Epithelial cell of proximal tubule (primary cell): Measurements from ENCODE around the gene MAP3K9. TPM values are rescaled to one million over a fixed set of nuclear protein-coding genes. Genes with fewer than 3 reads are reported as not detected.

Experiments used
- DNase-seq: peaks from one replicate; pipeline ENCODE4 v3.0.0-alpha.2; 2011; ENCODE audit warnings: low read depth
- H3K4me3 ChIP-seq: 2 replicates; pipeline ENCODE4 v1.5.1; 2011; ENCODE audit warnings: low read depth, mild to moderate bottlenecking, low read length
- CTCF ChIP-seq: conservative IDR thresholded peaks from 2 replicates; pipeline ENCODE4 v1.5.1; 2012; ENCODE audit warnings: low read depth, mild to moderate bottlenecking, low read length
- total RNA-seq: library from RNA; depleted of rRNA; stranded (reverse); fragments of >200 nt; gene quantifications from 2 replicates; pipeline ENCODE4 v1.2.3, GENCODE V29; 2015

The MAP3K9 gene
- total RNA-seq, 1 donor from 2014 or later = 16.7 TPM

GRCh38 chr14:70789361-70789760, 20.0 kb downstream of the MAP3K9 start:
- no peak for TF ChIP-seq CTCF
- H3K4me3 ChIP-seq = no peak overlapping the region
- no peak for DNase-seq

GRCh38 chr14:70788898-70789297, 20.4 kb downstream of the MAP3K9 start:
- no peak for DNase-seq
- H3K4me3 ChIP-seq = no peak overlapping the region
- no peak for TF ChIP-seq CTCF

GRCh38 chr14:70785556-70785955, 23.8 kb downstream of the MAP3K9 start:
- H3K4me3 ChIP-seq = no peak overlapping the region
- peak; percentile 35 for DNase-seq
- TF ChIP-seq CTCF = no peak

GRCh38 chr14:70784886-70785285, 24.4 kb downstream of the MAP3K9 start:
- no peak for DNase-seq
- no peak overlapping the region for H3K4me3 ChIP-seq
- no peak for TF ChIP-seq CTCF

- peak; percentile 59 for DNase-seq
- TF ChIP-seq CTCF = no peak
- H3K4me3 ChIP-seq = no peak overlapping the region
Observed at GRCh38 chr14:70782361-70782760, 27.0 kb downstream of the MAP3K9 start.

GRCh38 chr14:70780396-70781075, 28.8 kb downstream of the MAP3K9 start:
- no peak for TF ChIP-seq CTCF
- no peak overlapping the region for H3K4me3 ChIP-seq
- DNase-seq = no peak

- no peak for TF ChIP-seq CTCF
- no peak overlapping the region for H3K4me3 ChIP-seq
- no peak for DNase-seq
Observed at GRCh38 chr14:70779667-70780066, 29.6 kb downstream of the MAP3K9 start.
